RPMI7951 (cell line): ENCODE measurements around the gene DERA. TPM values are rescaled to one million over a fixed set of nuclear protein-coding genes. Genes with fewer than 3 reads are reported as not detected.
A peak's percentile ranks its signal among the peaks of the same experiment; 100 is the strongest.
"Not testable (repeated sequence)": the region's sequence is repeated elsewhere in the genome, so short reads cannot be mapped to it uniquely, and the experiment has no call there.

ENCODE experiments used
- DNase-seq: peaks from one replicate; pipeline ENCODE4 v3.0.0-alpha.2; 2012; ENCODE audit warnings: low read depth
- total RNA-seq: library from RNA; depleted of rRNA; stranded (reverse); fragments of >200 nt; shearing (Covaris generic); gene quantifications from 2 replicates; pipeline ENCODE4 v1.2.3, GENCODE V29; 2014; rRNA removed

The DERA gene
- 58.0 and 65.6 TPM in 2 replicates for total RNA-seq

GRCh38 chr12:15910864-15911721, at the start of gene DERA:
Gene DERA, plus strand, starts transcription at chr12:15911332. Its CDS starts 52 bp downstream, at chr12:15911384.
- peak; percentile 77 for DNase-seq

GRCh38 chr12:15861404-15861803, 49.7 kb upstream of the DERA start:
- DNase-seq: no peak

- DNase-seq: no peak
These were observed 48.3 kb upstream of the DERA start for GRCh38 chr12:15862840-15863239.

- DNase-seq: no peak
These were observed 47.8 kb upstream of the DERA start for GRCh38 chr12:15863372-15863771.

- no peak for DNase-seq
These were observed 47.1 kb upstream of the DERA start for GRCh38 chr12:15863984-15864383.

GRCh38 chr12:15868186-15868585, 42.9 kb upstream of the DERA start:
- DNase-seq: no peak

GRCh38 chr12:15873556-15873955, 37.6 kb upstream of the DERA start:
- DNase-seq: no peak

- DNase-seq: not testable (repeated sequence)
These were observed 36.5 kb upstream of the DERA start for GRCh38 chr12:15874556-15875145.

GRCh38 chr12:15875863-15876262, 35.3 kb upstream of the DERA start:
- DNase-seq: no peak

GRCh38 chr12:15879413-15879812, 31.7 kb upstream of the DERA start:
- DNase-seq: no peak

- peak; percentile 4 for DNase-seq
These were observed 30.4 kb upstream of the DERA start for GRCh38 chr12:15880721-15881120.

- DNase-seq: peak; percentile 93
These were observed 28.8 kb upstream of the DERA start, which contains the start of gene STRAP for GRCh38 chr12:15882118-15882971. Gene STRAP, plus strand, starts transcription at chr12:15882387. Its CDS starts 321 bp downstream, at chr12:15882708.

- no peak for DNase-seq
These were observed 27.6 kb upstream of the DERA start for GRCh38 chr12:15883536-15883935.

GRCh38 chr12:15886372-15887042, 24.6 kb upstream of the DERA start:
- peak; percentile 19 for DNase-seq

GRCh38 chr12:15887043-15887817, 23.9 kb upstream of the DERA start:
- DNase-seq: no peak

GRCh38 chr12:15892645-15893259, 18.4 kb upstream of the DERA start:
- DNase-seq: no peak

- DNase-seq: no peak
These were observed 17.9 kb upstream of the DERA start for GRCh38 chr12:15893260-15893659.

- DNase-seq: no peak
These were observed 14.3 kb upstream of the DERA start for GRCh38 chr12:15896867-15897266.

- peak; percentile 8 for DNase-seq
These were observed 13.7 kb upstream of the DERA start for GRCh38 chr12:15897433-15897832.

GRCh38 chr12:15899282-15899870, 11.8 kb upstream of the DERA start:
- peak; percentile 20 for DNase-seq
